ENCODE results near the gene GULP1.

DNA sequence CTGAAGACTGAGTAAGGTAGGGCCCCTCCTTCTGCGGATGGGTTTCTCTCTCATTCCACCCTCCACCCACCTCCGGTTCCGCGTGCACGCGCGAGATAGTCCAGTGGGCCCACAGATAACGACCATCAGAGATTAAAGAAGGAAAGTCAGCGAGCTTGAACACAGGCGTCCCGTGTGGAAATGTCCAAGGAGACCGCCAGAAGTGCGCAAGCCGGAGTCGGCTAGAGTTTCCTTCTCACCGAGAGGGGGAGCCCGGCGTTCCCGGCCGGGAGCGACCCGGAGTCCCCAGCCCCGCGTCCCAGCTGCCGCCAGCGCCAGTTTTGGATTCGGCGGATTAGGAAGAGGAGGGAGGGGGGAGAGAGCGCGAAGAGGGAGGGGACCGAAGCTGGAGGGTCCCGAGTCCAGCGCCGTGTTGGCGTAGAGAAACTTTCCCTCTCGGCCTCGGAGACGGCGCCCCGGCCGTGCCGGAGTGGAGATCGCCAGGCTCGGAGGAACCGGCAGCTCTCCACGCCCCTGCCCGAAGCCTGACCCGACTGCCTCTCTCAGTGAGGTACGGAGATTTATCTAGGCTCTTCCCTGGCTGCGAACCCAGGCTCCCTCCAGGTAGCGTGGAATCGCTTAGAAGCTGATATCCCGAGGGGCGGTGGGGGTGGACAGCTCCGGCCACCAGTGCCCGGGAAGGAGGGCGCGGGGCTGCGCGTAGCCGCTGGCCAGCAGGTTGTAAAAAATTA lies at the start of gene GULP1:
- TF ChIP-seq RAD21 (IDR thresholded peaks at IDR 0.05; ENCODE audit: low read length), result peak; percentile 65
- TF ChIP-seq, protein P1, sequence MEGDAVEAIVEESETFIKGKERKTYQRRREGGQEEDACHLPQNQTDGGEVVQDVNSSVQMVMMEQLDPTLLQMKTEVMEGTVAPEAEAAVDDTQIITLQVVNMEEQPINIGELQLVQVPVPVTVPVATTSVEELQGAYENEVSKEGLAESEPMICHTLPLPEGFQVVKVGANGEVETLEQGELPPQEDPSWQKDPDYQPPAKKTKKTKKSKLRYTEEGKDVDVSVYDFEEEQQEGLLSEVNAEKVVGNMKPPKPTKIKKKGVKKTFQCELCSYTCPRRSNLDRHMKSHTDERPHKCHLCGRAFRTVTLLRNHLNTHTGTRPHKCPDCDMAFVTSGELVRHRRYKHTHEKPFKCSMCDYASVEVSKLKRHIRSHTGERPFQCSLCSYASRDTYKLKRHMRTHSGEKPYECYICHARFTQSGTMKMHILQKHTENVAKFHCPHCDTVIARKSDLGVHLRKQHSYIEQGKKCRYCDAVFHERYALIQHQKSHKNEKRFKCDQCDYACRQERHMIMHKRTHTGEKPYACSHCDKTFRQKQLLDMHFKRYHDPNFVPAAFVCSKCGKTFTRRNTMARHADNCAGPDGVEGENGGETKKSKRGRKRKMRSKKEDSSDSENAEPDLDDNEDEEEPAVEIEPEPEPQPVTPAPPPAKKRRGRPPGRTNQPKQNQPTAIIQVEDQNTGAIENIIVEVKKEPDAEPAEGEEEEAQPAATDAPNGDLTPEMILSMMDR (conservative IDR thresholded peaks at IDR 0.05; ENCODE audit: low read depth, low read length), result peak; percentile 65
- TF ChIP-seq POLR2A (IDR thresholded peaks at IDR 0.05; ENCODE audit: low read depth, low read length), result peak; percentile 42; the same call in 1 of the 2 replicates
- TF ChIP-seq CEBPB (IDR thresholded peaks at IDR 0.05; ENCODE audit: low read depth, low read length), result no peak
- TF ChIP-seq, protein P2, sequence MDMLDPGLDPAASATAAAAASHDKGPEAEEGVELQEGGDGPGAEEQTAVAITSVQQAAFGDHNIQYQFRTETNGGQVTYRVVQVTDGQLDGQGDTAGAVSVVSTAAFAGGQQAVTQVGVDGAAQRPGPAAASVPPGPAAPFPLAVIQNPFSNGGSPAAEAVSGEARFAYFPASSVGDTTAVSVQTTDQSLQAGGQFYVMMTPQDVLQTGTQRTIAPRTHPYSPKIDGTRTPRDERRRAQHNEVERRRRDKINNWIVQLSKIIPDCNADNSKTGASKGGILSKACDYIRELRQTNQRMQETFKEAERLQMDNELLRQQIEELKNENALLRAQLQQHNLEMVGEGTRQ (IDR thresholded peaks at IDR 0.05; ENCODE audit: low read depth, low read length), result no peak
- no peak for TF ChIP-seq RFX5 (IDR thresholded peaks at IDR 0.05; ENCODE audit: low read depth, low read length)
- TF ChIP-seq SMC3 (IDR thresholded peaks at IDR 0.05; ENCODE audit: low read depth, low read length), result peak; percentile 53
- peak; percentile 16; the same call in 1 of the 2 replicates for TF ChIP-seq MAZ (IDR thresholded peaks at IDR 0.05; ENCODE audit: borderline replicate concordance, low read depth, low read length)
- TF ChIP-seq MAFK (IDR thresholded peaks at IDR 0.05; ENCODE audit: low read depth, low read length), result no peak
- no peak for TF ChIP-seq FOS (IDR thresholded peaks at IDR 0.05; ENCODE audit: low read depth, low read length)
- TF ChIP-seq BHLHE40 (IDR thresholded peaks at IDR 0.05; ENCODE audit: low read depth, low read length), result no peak
- TF ChIP-seq, protein P3, sequence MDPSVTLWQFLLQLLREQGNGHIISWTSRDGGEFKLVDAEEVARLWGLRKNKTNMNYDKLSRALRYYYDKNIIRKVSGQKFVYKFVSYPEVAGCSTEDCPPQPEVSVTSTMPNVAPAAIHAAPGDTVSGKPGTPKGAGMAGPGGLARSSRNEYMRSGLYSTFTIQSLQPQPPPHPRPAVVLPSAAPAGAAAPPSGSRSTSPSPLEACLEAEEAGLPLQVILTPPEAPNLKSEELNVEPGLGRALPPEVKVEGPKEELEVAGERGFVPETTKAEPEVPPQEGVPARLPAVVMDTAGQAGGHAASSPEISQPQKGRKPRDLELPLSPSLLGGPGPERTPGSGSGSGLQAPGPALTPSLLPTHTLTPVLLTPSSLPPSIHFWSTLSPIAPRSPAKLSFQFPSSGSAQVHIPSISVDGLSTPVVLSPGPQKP (IDR thresholded peaks at IDR 0.05; ENCODE audit: borderline replicate concordance, low read depth, low read length), result no peak
